GM21381 (cell line): ENCODE measurements around the gene ZACN.

ENCODE experiments used
- ATAC-seq: cut with Tn5 transposase; IDR thresholded peaks from one replicate; pipeline ENCODE4 v1.9.1; 2021; ENCODE audit warnings: mild to moderate bottlenecking, moderate library complexity; ENCODE audit not compliant: unreplicated experiment

The ZACN gene

GRCh38 chr17:76097716-76098295 is 18.8 kb downstream of the ZACN start:
- no peak for ATAC-seq

DNA sequence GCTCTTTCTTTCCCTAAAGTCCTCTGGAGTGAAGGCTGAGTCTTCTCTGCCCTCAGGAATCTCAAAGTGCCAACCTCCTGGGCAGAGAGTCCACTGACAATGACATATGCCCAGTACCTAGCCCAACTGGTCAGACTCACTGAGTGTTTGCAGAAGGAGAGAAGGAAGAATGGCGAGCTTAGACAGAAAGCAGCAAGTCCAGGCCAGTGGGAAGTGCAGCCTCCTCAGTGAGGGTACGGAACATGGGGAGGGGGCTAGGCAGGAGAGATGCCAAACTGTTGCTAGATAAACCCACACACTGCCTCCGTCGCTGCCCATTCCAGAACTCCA is 23.9 kb downstream of the ZACN start:
- ATAC-seq = no peak

DNA sequence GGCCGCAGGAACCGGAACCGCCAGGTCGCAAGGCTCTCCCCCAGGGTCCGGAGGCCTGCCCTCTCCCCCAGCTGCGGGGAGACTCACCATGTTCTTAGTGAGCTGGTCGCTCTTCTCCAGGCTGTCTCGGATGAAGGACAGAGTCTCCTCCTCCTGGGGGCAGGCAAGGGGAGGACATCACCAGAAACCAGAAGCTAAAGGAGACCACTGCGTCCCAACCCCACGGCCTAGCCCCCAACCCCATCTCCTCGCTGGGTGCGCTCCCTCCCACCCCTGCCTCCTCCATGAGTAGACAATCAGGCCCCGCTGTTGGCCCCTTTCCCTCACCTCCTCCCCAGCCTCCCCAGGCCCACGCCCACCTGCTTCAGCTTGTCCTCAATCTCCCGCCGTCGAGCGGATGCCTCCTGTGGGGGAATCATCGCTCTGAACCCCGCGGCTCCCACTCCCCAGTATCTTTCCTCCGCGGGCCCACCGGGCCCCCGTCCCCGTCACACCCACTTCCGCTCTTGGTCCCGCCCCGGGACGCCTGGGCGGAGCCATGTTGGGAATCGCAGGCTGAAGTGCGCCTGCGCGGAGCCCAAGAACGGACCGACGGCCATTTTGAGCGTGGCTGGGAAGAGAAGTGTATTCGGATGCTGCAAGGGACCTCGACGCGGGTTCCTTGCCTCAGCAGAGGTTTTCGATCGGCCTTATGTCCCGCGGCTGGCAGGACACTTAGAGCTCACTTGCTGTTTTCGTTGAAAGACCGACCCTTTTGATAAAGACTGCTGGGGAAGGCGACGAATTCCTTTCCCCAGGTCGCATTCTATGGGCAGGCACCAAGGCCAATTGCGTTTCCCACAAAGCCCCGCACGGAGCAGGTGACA is 24.5 kb downstream of the ZACN start, which contains the start of gene EXOC7:
Gene EXOC7 (minus strand): TSS at position 514 of the 866 bp plus-strand sequence. CDS start 95 bp downstream, at position 419.
- peak; percentile 87 for ATAC-seq

DNA sequence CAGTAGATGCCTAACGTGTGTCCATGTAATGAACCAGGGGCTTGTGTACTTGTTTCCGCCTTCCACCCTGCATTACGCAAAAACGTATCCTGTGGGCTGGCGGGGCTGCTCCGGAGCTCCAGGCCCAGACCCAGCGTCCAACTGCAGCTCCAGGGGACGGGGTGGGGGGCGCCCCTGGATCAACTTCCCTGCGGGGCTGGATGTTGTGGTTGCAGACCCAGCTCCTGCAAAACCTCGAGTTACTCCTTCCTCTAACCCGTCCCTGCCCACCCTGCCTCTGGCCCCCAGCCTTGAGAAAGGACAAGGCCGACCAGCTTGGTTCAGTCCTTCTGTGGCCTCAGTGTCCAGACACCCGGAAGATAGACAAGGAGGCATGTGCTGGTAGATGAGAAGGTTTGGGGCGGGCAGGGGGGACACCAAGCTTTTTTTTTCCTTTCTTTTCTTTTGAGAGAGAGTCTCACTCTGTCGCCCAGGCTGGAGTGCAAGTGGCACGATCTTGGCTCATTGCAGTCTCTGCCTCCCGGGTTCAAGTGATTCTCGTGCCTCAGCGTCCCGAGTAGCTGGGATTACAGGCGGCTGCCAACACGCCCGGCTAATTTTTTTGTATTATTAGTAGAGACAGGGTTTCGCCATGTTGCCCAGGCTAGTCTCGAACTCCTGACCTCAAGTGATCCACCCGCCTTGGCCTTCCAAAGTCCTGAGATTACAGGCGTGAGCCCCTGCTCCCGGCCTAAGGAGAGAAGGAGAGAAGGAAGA is 25.3 kb downstream of the ZACN start:
- ATAC-seq = no peak

DNA sequence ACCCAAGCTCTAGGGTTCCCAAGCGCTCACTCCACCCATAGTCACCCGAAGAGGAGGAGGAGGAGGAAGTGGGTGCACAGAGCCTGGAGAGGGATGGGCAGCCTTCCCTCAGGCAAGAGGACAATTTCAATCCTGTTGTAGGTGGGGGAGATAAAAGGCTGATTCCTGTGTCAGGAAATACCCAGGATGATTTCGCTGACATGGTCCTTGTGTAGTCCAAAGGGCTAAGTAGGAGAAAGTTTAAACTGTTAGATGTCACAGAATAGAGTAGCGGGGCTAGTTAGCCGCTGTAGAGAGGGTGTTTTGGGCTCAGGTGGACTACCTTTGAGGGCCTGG is 25.9 kb downstream of the ZACN start:
- ATAC-seq = no peak

DNA sequence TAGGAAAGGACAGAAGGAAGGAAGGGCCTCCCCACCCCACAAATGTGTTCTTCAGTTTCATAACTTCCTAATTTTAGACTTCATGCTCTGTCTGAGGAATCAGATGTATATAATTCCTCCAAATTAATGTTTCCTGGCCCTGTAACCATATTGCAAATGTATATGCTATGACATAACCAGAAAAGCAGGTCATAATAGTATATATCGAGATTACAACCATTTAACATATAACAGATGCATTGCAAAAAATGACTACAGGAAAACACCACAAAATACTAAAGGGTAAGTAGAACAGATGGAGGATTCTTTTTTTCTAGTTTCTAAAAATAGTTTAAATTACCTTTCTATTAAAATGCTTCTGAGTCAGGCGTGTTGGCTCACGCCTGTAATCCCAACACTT is 27.7 kb downstream of the ZACN start:
- ATAC-seq = no peak

- ATAC-seq = no peak
Observed at GRCh38 chr17:76107509-76107908, 28.5 kb downstream of the ZACN start.

DNA sequence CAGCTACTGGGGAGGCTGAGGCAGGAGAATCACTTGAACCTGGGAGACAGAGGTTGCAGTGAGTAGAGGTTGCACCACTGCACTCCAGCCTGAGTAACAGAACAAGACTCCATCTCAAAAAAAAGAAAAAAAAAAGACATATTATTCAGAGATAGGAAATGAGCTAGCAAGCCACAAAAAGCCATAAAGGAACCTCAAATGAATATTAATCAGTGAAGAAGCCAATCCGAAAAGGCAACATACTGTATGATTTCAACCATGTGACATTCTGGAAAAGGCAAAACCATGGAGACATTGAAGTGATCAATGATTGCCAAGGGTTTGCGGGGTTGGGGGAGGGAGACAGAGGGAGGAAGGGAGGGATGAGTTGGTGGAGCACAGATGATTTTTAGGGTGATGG is 33.0 kb downstream of the ZACN start:
- ATAC-seq = no peak

DNA sequence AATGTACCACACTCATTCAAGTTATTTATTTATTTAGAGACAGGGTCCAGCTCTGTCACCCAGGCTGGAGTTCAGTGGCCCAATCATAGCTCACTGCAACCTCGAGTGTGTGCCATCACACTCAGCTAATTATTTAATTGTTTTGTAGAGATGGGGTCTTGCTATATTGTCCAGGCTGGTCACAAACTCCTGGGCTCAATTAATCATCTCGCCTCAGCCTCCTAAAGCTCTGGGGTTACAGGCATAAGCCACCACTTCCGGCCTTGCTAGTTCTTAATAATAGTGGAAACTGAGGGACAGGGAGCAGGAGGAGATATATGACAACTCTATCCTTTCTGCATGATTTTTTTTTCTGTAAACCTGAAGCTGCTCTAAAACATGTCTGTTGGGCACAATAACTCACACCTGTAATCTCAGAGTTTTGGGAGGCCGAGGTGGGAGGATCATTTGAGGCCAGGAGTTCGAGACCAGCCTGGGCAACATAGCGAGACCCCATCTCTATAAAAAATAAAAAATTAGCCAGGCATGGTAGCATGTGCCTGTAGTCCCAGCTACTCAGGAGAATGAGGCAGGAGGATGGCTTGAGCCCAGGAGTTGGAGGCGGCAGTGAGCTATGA is 36.3 kb downstream of the ZACN start:
- ATAC-seq = no peak

DNA sequence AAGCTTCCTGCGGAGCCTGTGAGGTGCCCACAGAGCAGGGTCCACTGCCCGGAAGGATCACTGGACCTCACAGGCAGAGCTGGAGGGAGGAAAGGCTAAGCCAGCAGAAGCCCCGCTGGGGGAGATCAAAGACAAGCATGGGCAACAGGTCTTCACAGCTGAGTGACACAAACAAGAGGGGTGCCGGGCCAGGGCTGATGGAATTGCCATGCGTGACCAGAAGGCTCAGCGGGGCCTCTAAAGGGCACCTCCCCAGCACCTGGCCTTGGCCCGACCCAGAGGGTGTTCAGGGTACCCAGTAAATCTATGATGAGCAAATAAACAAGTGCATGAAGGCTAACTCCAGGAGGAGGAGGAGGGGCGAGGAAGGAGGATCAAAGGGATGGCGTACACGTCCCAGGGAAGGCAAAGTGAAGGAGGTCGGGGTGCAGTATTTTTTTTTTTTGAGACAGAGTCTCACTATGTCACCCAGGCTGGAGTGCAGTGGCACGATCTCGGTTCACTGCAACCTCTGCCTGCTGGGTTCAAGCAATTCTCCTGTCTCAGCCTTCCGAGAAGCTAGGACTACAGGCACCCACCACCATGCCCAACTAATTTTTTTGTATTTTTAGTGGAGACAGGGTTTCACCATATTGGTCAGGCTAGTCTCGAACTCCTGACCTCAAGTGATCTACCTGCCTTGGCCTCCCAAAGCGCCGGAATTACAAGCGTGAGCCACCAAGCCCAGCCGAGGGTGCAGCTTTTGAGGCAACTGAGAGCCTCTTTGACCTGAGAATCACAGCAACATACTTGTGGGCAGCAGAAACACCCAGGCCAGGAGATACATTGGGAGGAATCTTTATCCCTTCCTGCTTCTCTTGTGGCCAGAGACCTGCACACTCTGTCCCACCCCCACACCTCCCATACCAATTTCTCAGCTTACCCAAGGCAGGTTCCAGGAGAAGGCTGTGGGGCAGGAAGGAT is 40.7 kb downstream of the ZACN start:
- no peak for ATAC-seq

DNA sequence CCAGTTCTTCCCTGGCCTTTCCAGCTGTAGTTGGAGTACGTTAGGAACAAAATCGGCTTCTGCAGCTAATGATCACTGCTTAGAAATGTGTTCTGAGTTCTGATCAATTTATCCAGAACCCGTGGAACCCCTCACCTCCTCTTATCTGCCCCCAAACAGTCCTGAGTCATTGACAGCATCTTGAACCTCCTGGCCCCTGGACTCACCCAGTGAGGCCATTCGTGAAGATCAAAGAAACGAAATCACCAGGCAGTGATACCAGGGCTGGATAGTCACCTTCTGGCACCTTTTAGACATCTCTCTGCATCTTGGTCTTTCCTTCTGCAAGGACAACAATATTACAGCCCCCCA is 41.7 kb downstream of the ZACN start:
- no peak for ATAC-seq

DNA sequence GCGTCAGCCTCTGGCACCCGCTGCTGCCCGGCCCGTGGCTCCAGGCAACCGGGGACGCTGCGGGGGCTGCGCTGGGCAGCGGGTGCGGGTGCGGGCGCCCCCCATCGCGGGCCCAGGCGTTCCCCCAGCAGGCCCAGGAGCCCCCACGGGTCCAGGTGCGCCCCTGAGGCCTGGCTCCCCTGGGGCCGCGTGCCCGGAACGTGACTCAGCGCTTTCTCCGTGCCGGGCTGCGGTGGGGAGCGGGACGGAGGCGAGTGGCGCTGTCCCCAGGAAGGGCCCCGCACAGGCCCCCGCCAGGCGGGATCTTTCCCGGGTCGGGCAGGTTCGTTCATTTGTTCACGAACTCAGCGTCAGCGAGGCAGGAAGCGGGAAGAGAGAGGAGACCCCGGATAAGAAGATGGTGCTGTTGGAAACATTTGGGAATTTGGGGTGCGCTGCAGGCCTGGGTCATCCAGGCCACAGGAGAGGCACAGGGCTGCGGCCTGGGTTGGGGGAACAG is 43.0 kb downstream of the ZACN start:
- ATAC-seq = no peak

DNA sequence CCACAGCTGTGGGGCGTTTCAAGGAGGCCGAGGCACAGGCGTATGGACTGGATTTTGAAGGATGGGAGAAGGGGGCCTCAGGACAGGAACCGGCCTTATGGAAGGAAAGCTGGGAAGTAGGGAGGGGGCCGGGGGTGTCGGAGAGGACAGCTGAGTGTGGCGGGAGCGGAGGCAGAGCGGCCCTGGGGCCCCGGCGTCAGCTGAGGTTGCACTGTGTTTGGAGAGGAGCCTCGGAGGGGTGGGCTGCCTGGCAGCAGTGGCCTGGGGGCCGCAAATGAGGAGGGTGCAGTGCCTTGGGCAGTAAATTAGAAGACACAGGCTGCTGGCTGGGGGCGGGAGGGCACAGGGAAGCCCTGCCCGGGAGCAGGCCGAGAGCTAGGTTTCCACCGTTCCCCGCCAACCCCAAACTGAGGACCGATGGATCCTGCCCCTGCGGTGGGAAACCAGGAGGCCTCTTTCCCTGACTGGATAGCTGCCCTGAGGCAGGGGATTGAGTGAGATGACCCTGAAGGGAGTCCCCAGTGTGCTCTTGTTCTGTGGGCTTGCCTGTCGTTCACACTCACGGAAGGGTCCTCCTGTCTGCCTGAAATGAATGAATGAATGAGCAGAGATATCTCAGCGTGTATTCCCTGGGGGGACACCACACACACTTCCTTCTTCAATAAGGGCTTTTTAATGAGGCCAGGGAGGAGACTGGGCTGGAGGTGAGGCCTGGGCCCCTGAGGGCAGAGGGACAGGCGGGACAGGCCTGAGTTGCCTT is 43.6 kb downstream of the ZACN start:
- ATAC-seq = no peak

- ATAC-seq = no peak
Observed at GRCh38 chr17:76123191-76123499, 44.2 kb downstream of the ZACN start.

- no peak for ATAC-seq
Observed at GRCh38 chr17:76123749-76124581, 45.0 kb downstream of the ZACN start.

- no peak for ATAC-seq
Observed at GRCh38 chr17:76124582-76125390, 45.8 kb downstream of the ZACN start.

- no peak for ATAC-seq
Observed at GRCh38 chr17:76125391-76125675, 46.4 kb downstream of the ZACN start.

- no peak for ATAC-seq
Observed at GRCh38 chr17:76125922-76126321, 46.9 kb downstream of the ZACN start.
